Stomach smooth muscle (tissue), 2 donors: ENCODE measurements around the gene MOSPD3.

Experiments used
- H3K27ac ChIP-seq: one replicate; pipeline ENCODE4 v1.7.0; 2013; ENCODE audit warnings: mild to moderate bottlenecking, low read length, inconsistent platforms
- H3K27me3 ChIP-seq, 2 donors: one replicate each; pipeline ENCODE4 v1.7.0; 2013; ENCODE audit warnings: low read length in 2 of 2; ENCODE audit not compliant: insufficient read depth in 2 of 2, control insufficient read depth in 1 of 2
- H3K36me3 ChIP-seq, 2 donors: one replicate each; pipeline ENCODE4 v1.7.0; 2013; ENCODE audit warnings: low read length in 2 of 2; ENCODE audit not compliant: control insufficient read depth in 2 of 2, insufficient read depth in 2 of 2
- H3K4me1 ChIP-seq: one replicate; pipeline ENCODE4 v1.7.0; 2013; ENCODE audit warnings: low read length; ENCODE audit not compliant: control insufficient read depth, insufficient read depth
- H3K4me3 ChIP-seq, 2 donors: one replicate each; pipeline ENCODE4 v1.7.0; 2013; ENCODE audit warnings: low read length in 2 of 2
- H3K9ac ChIP-seq, 2 donors: one replicate each; pipeline ENCODE4 v1.7.0; 2013; ENCODE audit warnings: low read length in 2 of 2, mild to moderate bottlenecking in 1 of 2
- H3K9me3 ChIP-seq, 2 donors: one replicate each; pipeline ENCODE4 v1.7.0; 2013; ENCODE audit warnings: low read length in 2 of 2; ENCODE audit not compliant: control insufficient read depth in 2 of 2
- donor health status: healthy.
- donor health status: Pancreatic carcinoma.

MOSPD3 gene

GRCh38 chr7:100584683-100585510 lies 27.4 kb upstream of the MOSPD3 start:
- peak overlapping the region; percentile 90 to 94 for H3K4me3 ChIP-seq
- no peaks in the 10 kb centered on the region for H3K27me3 ChIP-seq
- H3K4me1 ChIP-seq: peaks cover 32% of the 10 kb centered on the region
- H3K27ac ChIP-seq: peak overlapping the region; percentile 76
- peaks cover 19 to 27% of the 10 kb centered on the region in 2 donors for H3K36me3 ChIP-seq
- H3K9ac ChIP-seq: peak overlapping the region; percentile 82 to 85
- H3K9me3 ChIP-seq: no peaks in the 10 kb centered on the region

DNA sequence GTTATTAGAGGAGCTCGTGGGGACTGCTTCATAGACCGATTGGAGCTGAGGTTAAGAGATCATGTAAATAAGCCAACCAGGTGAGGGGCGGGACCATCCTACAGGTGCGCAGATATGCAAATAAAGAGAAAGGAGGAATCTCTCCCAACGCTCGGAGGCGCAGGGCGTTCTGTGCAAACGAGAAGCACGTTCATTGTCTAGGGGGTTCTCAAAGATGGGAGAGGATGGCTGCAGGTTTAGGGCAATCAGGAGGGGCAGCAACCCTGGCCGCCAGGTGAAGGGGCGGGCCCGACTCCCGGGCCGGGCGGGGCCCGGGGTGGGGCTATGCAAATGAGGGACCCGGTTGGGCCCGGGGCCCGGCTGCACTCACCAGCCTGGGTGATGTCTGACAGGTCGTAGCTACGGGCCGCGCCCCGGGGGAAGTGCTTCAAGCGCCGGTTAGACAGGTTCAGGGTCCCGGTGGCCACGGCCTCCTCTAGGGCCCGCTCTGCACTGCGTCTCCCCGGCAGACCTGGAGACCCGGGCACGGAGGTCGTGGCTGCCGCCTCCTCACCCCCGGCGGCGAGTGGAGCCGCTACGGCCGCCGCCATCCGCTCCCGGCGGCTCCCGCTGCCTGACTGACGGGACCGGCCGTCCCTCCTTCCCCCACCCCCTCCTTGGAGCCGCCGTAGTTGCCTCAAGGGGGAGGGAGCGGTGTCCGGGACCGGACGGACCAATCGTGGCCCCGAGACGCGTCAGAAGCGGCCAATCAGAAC lies 26.7 kb upstream of the MOSPD3 start, which contains the start of gene LRCH4:
LRCH4 (minus strand) TSS at position 619 of the 755 bp plus-strand sequence; CDS start at position 590, 29 bp downstream.
- peaks cover 11 to 19% of the 10 kb centered on the region in 2 donors for H3K36me3 ChIP-seq
- no peaks in the 10 kb centered on the region for H3K9me3 ChIP-seq
- H3K9ac ChIP-seq: peak within 1 kb of the TSS; percentile 82 to 85
- H3K27ac ChIP-seq: peak within 1 kb of the TSS; percentile 82
- peaks cover 32% of the 10 kb centered on the region for H3K4me1 ChIP-seq
- H3K27me3 ChIP-seq: peaks cover 0 to 4% of the 10 kb centered on the region in 2 donors
- H3K4me3 ChIP-seq: peak within 1 kb of the TSS; percentile 90 to 94

DNA sequence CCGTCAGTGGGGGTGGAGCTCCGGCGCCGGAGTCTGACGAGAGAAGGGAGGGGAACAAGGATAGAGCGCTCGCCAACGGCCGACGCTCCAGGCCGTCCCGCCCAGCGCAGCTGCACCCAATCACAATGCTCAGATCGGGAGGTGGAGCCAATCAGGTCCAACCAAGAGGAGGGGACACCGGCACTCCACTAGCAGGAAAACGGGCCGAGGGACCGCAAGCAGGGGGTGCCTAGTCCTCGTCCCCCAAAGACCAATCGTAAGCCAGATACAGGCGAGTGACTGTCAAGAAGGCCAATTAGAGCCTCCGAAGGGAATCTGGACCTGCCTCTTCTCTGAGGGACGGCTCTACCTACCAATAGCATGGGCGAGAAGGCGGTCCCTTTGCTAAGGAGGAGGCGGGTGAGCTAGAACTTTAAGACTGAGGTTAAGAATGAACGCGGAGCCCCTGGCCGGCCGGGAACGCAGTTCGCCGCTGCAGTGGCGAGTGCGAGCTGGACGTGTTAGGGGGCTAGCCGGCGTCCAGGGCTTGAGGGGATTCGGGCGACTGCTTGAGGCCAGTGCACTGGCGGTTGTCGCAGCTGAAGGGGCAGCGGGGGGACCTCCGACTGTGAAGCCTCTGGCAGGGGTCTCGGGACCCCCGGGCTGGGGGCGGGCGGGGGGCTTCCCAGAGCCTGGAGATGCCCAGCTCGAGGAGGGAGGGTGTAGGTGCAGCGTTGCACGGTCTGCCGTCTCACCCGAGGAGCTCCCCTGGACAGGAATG lies 25.9 kb upstream of the MOSPD3 start, which contains the start of gene FBXO24:
FBXO24 (plus strand) TSS at position 63 of the 760 bp plus-strand sequence; CDS start at position 361, 298 bp downstream.
- Histone ChIP-seq H3K9me3 (no peaks in the 10 kb centered on the region), H3K4me1 (peaks cover 35% of the 10 kb centered on the region), H3K4me3 (peak within 1 kb of the TSS; percentile 90 to 94), H3K27me3 (peaks cover 0 to 6% of the 10 kb centered on the region in 2 donors), H3K27ac (peak within 1 kb of the TSS; percentile 82), H3K9ac (peak within 1 kb of the TSS; percentile 82 to 85), H3K36me3 (peaks cover 3 to 11% of the 10 kb centered on the region in 2 donors)

DNA sequence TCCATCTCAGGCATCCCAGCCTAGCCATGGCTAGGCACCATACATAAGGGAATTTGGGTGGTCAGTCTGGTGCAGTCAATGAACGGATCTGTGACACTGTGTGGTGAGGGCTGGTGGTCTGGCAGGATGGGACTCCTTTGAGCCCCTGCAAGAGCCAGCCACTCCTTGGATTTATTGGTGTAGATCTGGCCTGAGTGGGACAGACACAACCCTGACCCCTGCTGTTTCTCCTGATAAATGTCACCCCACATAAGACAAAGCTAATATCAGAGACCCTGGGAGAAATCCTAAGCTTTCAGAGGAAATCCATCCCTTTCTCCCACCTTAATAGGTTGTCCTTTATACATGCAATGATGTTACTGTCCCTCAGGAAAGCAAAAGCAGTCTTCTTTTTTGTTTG lies 23.9 kb upstream of the MOSPD3 start:
- peaks cover 0 to 6% of the 10 kb centered on the region in 2 donors for H3K27me3 ChIP-seq
- H3K4me1 ChIP-seq: peaks cover 28% of the 10 kb centered on the region
- no peak overlapping the region for H3K27ac ChIP-seq
- H3K4me3 ChIP-seq: no peak overlapping the region
- no peaks in the 10 kb centered on the region for H3K36me3 ChIP-seq
- no peak overlapping the region for H3K9ac ChIP-seq
- no peaks in the 10 kb centered on the region for H3K9me3 ChIP-seq

DNA sequence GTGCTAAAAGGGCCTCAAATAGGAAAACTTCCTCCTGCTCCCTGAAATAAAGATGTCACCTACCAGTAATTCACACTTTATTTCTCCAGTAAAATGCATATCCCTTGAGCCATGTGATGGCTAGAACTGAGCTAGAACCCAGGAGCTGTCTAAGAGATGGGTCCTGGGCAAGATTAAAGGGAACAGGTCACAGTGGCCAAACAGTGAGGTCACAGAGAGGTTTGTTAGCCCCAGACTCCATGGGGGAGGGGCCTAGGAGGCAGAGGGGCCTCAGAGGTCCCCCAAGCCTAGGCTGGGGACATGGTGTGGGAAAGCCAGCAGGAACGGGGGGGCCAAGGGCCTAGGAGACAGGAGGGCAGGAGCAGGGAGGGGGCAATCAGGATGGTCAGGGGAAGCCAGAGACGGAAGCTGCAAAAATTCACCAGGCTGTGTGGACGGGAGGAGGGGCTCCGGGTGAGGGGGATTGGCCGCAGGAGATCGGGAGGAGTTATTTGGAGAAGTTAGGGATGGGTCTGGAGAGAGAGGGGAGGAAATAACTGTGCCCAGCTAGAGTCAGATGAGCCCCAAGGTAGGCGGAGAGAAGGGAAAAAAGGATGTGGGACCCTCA lies 22.9 kb upstream of the MOSPD3 start:
- H3K9ac ChIP-seq: peak overlapping the region in 1 of 2 donors; percentile 1
- peak overlapping the region in 1 of 2 donors; percentile 54 for H3K4me3 ChIP-seq

GRCh38 chr7:100590077-100590737 lies 22.1 kb upstream of the MOSPD3 start:
- Histone ChIP-seq H3K4me1 (peaks cover 12% of the 10 kb centered on the region), H3K27me3 (peaks cover 0 to 6% of the 10 kb centered on the region in 2 donors), H3K36me3 (no peaks in the 10 kb centered on the region), H3K4me3 (peak overlapping the region in 1 of 2 donors; percentile 54), H3K9me3 (no peaks in the 10 kb centered on the region), H3K27ac (no peak overlapping the region), H3K9ac (peak overlapping the region; percentile 1 to 29)

More for the DNA sequence above, 22.9 kb upstream of the MOSPD3 start:
- Histone ChIP-seq H3K36me3 (no peaks in the 10 kb centered on the region), H3K9me3 (no peaks in the 10 kb centered on the region), H3K27ac (no peak overlapping the region), H3K27me3 (peaks cover 0 to 6% of the 10 kb centered on the region in 2 donors), H3K4me1 (peaks cover 20% of the 10 kb centered on the region)

GRCh38 chr7:100591596-100591995 lies 20.7 kb upstream of the MOSPD3 start:
- no peak overlapping the region for H3K27ac ChIP-seq
- H3K4me3 ChIP-seq: no peak overlapping the region
- H3K9ac ChIP-seq: no peak overlapping the region
- peaks cover 9% of the 10 kb centered on the region for H3K4me1 ChIP-seq
- H3K36me3 ChIP-seq: no peaks in the 10 kb centered on the region
- H3K27me3 ChIP-seq: peaks cover 0 to 6% of the 10 kb centered on the region in 2 donors
- no peaks in the 10 kb centered on the region for H3K9me3 ChIP-seq

GRCh38 chr7:100595188-100595587 lies 17.2 kb upstream of the MOSPD3 start:
- Histone ChIP-seq H3K9me3 (no peaks in the 10 kb centered on the region), H3K9ac (no peak overlapping the region), H3K27ac (no peak overlapping the region), H3K4me3 (no peak overlapping the region), H3K36me3 (no peaks in the 10 kb centered on the region), H3K27me3 (peaks cover 0 to 6% of the 10 kb centered on the region in 2 donors), H3K4me1 (peaks cover 2% of the 10 kb centered on the region)

DNA sequence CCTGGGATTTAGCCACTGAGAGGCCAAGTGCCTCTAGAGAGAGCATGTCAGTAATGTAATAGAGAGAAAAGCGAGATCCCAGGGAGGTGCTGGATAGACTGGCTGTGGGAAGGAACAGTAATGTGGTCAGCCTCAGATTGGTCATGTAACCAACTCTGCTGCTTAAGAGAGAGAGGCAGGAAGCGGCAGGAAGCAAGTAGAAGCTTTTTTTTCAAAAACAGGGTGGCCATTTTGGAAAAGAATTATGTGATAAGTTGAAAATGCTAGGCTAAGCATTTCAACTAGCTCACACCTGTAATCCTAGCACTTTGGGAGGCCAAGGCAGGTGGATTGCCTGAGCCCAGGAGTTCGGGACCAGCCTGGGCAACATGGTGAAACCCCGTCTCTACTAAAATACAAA lies 13.9 kb upstream of the MOSPD3 start:
- H3K9me3 ChIP-seq: no peaks in the 10 kb centered on the region
- peaks cover 11% of the 10 kb centered on the region for H3K4me1 ChIP-seq
- no peaks in the 10 kb centered on the region for H3K36me3 ChIP-seq
- H3K27ac ChIP-seq: no peak overlapping the region
- H3K9ac ChIP-seq: no peak overlapping the region
- no peaks in the 10 kb centered on the region for H3K27me3 ChIP-seq
- H3K4me3 ChIP-seq: no peak overlapping the region
